Measurements from ENCODE around the gene CAMTA1.

GRCh38 chr1:6756457-6756856, 28.8 kb upstream of the CAMTA1 start:
- no peak for TF ChIP-seq CTCF (IDR thresholded peaks at IDR 0.05; ENCODE audit: insufficient read depth, low read depth, low read length)
- TF ChIP-seq EZH2 (IDR thresholded peaks at IDR 0.05; ENCODE audit: insufficient read depth, low read length): no peak

All from astrocyte (in vitro differentiated cells and primary cell).